Measurements from ENCODE around the gene JUNB.
"Not testable (repeated sequence)": the region's sequence is repeated elsewhere in the genome, so short reads cannot be mapped to it uniquely, and the experiment has no call there.

The JUNB gene

GRCh38 chr19:12806242-12807081 is 15.2 kb downstream of the JUNB start, which contains the start of gene RNASEH2A:
RNASEH2A (plus strand) TSS chr19:12806584; CDS start chr19:12806674, 90 bp downstream.
- peak; percentile 93 for DNase-seq

GRCh38 chr19:12815088-12815487 is 23.8 kb downstream of the JUNB start:
- no peak for DNase-seq

GRCh38 chr19:12817188-12817587 is 25.9 kb downstream of the JUNB start:
- not testable (repeated sequence) for DNase-seq

- DNase-seq, result not testable (repeated sequence)
These were observed 26.5 kb downstream of the JUNB start for GRCh38 chr19:12817810-12818209.

- DNase-seq, result no peak
These were observed 30.5 kb downstream of the JUNB start for GRCh38 chr19:12821761-12822160.

GRCh38 chr19:12825254-12826131 is 34.2 kb downstream of the JUNB start:
- DNase-seq, result peak; percentile 54

- peak; percentile 67 for DNase-seq
These were observed 37.2 kb downstream of the JUNB start for GRCh38 chr19:12828494-12828893.

GRCh38 chr19:12833418-12833737 is 42.1 kb downstream of the JUNB start:
- no peak for DNase-seq

- peak; percentile 51 for DNase-seq
These were observed 42.7 kb downstream of the JUNB start for GRCh38 chr19:12833738-12834565.

GRCh38 chr19:12834566-12834943 is 43.3 kb downstream of the JUNB start, which contains the start of gene RTBDN:
RTBDN (minus strand) TSS chr19:12834579; CDS start chr19:12829979, 4,600 bp downstream.
- peak; percentile 12 for DNase-seq

GRCh38 chr19:12834976-12835757 is 43.9 kb downstream of the JUNB start:
- DNase-seq, result peak; percentile 64

- DNase-seq, result no peak
These were observed 45.2 kb downstream of the JUNB start for GRCh38 chr19:12836529-12836863.

- peak; percentile 33 for DNase-seq
These were observed 45.9 kb downstream of the JUNB start for GRCh38 chr19:12837225-12837624.

- peak; percentile 64 for DNase-seq
These were observed 47.0 kb downstream of the JUNB start, which contains the start of gene MAST1 for GRCh38 chr19:12838182-12838885. MAST1 (plus strand) TSS chr19:12838515; CDS start chr19:12838573, 58 bp downstream.

- peak; percentile 44 for DNase-seq
These were observed 47.8 kb downstream of the JUNB start for GRCh38 chr19:12838886-12839756.

- peak; percentile 86 for DNase-seq
These were observed 49.1 kb downstream of the JUNB start for GRCh38 chr19:12840091-12841079.

- DNase-seq, result peak; percentile 48
These were observed 49.8 kb downstream of the JUNB start for GRCh38 chr19:12841094-12841493.

- no peak for DNase-seq
These were observed 51.2 kb downstream of the JUNB start for GRCh38 chr19:12842511-12842910.

Measured in activated CD4-positive, alpha-beta T cell treated with anti-CD3 and anti-CD28 coated beads for 48 hours (primary cell).